ENCODE results near the gene CCDC180.

Gene CCDC180

GRCh38 chr9:97299809-97300414 lies 7.5 kb upstream of the CCDC180 start:
- no peak for DNase-seq (ENCODE audit: low read depth in 1 of 2, low spot score in 1 of 2)
- TF ChIP-seq JUND (IDR thresholded peaks at IDR 0.05; ENCODE audit: low read depth) = no peak
- in situ Hi-C loops (cut with HindIII; ENCODE audit: low pct_unique_long_range_greater_than_20kb, low sequenced_read_pairs) = no loop called here

- in situ Hi-C loops (cut with HindIII; ENCODE audit: low pct_unique_long_range_greater_than_20kb, low sequenced_read_pairs) = no loop called here
- no peak for DNase-seq (ENCODE audit: low read depth in 1 of 2, low spot score in 1 of 2)
- no peak for TF ChIP-seq JUND (IDR thresholded peaks at IDR 0.05; ENCODE audit: low read depth)
These were observed 6.9 kb upstream of the CCDC180 start for GRCh38 chr9:97300586-97300985.

GRCh38 chr9:97301974-97302373 lies 5.5 kb upstream of the CCDC180 start:
- TF ChIP-seq JUND (IDR thresholded peaks at IDR 0.05; ENCODE audit: low read depth) = no peak
- in situ Hi-C loops (cut with HindIII; ENCODE audit: low pct_unique_long_range_greater_than_20kb, low sequenced_read_pairs) = no loop called here
- no peak for DNase-seq (ENCODE audit: low read depth in 1 of 2, low spot score in 1 of 2)

- no peak for TF ChIP-seq JUND (IDR thresholded peaks at IDR 0.05; ENCODE audit: low read depth)
- DNase-seq (ENCODE audit: low read depth in 1 of 2, low spot score in 1 of 2) = no peak
- in situ Hi-C loops (cut with HindIII; ENCODE audit: low pct_unique_long_range_greater_than_20kb, low sequenced_read_pairs) = no loop called here
These were observed 2.9 kb upstream of the CCDC180 start for GRCh38 chr9:97304586-97304985.

GRCh38 chr9:97305501-97306298 lies 1.8 kb upstream of the CCDC180 start:
- in situ Hi-C loops (cut with HindIII; ENCODE audit: low pct_unique_long_range_greater_than_20kb, low sequenced_read_pairs) = no loop called here
- no peak for TF ChIP-seq JUND (IDR thresholded peaks at IDR 0.05; ENCODE audit: low read depth)
- DNase-seq (ENCODE audit: low read depth in 1 of 2, low spot score in 1 of 2) = no peak

GRCh38 chr9:97307091-97307490 lies 368 bp upstream of the CCDC180 start:
- peak in 1 of 2 experiments; percentile 87 for DNase-seq (ENCODE audit: low read depth in 1 of 2, low spot score in 1 of 2)
- in situ Hi-C loops (cut with HindIII; ENCODE audit: low pct_unique_long_range_greater_than_20kb, low sequenced_read_pairs) = no loop called here
- TF ChIP-seq JUND (IDR thresholded peaks at IDR 0.05; ENCODE audit: low read depth) = no peak

- TF ChIP-seq JUND (IDR thresholded peaks at IDR 0.05; ENCODE audit: low read depth) = no peak
- in situ Hi-C loops (cut with HindIII; ENCODE audit: low pct_unique_long_range_greater_than_20kb, low sequenced_read_pairs) = no loop called here
These were observed 1.8 kb downstream of the CCDC180 start for GRCh38 chr9:97309260-97309659.

GRCh38 chr9:97310023-97310422 lies 2.6 kb downstream of the CCDC180 start:
- in situ Hi-C loops (cut with HindIII; ENCODE audit: low pct_unique_long_range_greater_than_20kb, low sequenced_read_pairs) = no loop called here
- TF ChIP-seq JUND (IDR thresholded peaks at IDR 0.05; ENCODE audit: low read depth) = no peak
- DNase-seq (ENCODE audit: low read depth in 1 of 2, low spot score in 1 of 2) = no peak

More at GRCh38 chr9:97309260-97309659, 1.8 kb downstream of the CCDC180 start:
- DNase-seq (ENCODE audit: low read depth in 1 of 2, low spot score in 1 of 2) = no peak

GRCh38 chr9:97310896-97311295 lies 3.4 kb downstream of the CCDC180 start:
- no peak for DNase-seq (ENCODE audit: low read depth in 1 of 2, low spot score in 1 of 2)
- no peak for TF ChIP-seq JUND (IDR thresholded peaks at IDR 0.05; ENCODE audit: low read depth)
- in situ Hi-C loops (cut with HindIII; ENCODE audit: low pct_unique_long_range_greater_than_20kb, low sequenced_read_pairs) = no loop called here

- TF ChIP-seq JUND (IDR thresholded peaks at IDR 0.05; ENCODE audit: low read depth) = no peak
- no peak for DNase-seq (ENCODE audit: low read depth in 1 of 2, low spot score in 1 of 2)
- in situ Hi-C loops (cut with HindIII; ENCODE audit: low pct_unique_long_range_greater_than_20kb, low sequenced_read_pairs) = no loop called here
These were observed 4.5 kb downstream of the CCDC180 start for GRCh38 chr9:97311798-97312500.

GRCh38 chr9:97312556-97312955 lies 5.1 kb downstream of the CCDC180 start:
- in situ Hi-C loops (cut with HindIII; ENCODE audit: low pct_unique_long_range_greater_than_20kb, low sequenced_read_pairs) = no loop called here
- DNase-seq (ENCODE audit: low read depth in 1 of 2, low spot score in 1 of 2) = no peak
- no peak for TF ChIP-seq JUND (IDR thresholded peaks at IDR 0.05; ENCODE audit: low read depth)

GRCh38 chr9:97313243-97313642 lies 5.8 kb downstream of the CCDC180 start:
- TF ChIP-seq JUND (IDR thresholded peaks at IDR 0.05; ENCODE audit: low read depth) = no peak
- DNase-seq (ENCODE audit: low read depth in 1 of 2, low spot score in 1 of 2) = no peak
- in situ Hi-C loops (cut with HindIII; ENCODE audit: low pct_unique_long_range_greater_than_20kb, low sequenced_read_pairs) = no loop called here

- in situ Hi-C loops (cut with HindIII; ENCODE audit: low pct_unique_long_range_greater_than_20kb, low sequenced_read_pairs) = no loop called here
- no peak for DNase-seq (ENCODE audit: low read depth in 1 of 2, low spot score in 1 of 2)
- TF ChIP-seq JUND (IDR thresholded peaks at IDR 0.05; ENCODE audit: low read depth) = no peak
These were observed 6.3 kb downstream of the CCDC180 start for GRCh38 chr9:97313746-97314145.

Data from T47D (cell line).